ENCODE data around the gene GRHPR.

DNA sequence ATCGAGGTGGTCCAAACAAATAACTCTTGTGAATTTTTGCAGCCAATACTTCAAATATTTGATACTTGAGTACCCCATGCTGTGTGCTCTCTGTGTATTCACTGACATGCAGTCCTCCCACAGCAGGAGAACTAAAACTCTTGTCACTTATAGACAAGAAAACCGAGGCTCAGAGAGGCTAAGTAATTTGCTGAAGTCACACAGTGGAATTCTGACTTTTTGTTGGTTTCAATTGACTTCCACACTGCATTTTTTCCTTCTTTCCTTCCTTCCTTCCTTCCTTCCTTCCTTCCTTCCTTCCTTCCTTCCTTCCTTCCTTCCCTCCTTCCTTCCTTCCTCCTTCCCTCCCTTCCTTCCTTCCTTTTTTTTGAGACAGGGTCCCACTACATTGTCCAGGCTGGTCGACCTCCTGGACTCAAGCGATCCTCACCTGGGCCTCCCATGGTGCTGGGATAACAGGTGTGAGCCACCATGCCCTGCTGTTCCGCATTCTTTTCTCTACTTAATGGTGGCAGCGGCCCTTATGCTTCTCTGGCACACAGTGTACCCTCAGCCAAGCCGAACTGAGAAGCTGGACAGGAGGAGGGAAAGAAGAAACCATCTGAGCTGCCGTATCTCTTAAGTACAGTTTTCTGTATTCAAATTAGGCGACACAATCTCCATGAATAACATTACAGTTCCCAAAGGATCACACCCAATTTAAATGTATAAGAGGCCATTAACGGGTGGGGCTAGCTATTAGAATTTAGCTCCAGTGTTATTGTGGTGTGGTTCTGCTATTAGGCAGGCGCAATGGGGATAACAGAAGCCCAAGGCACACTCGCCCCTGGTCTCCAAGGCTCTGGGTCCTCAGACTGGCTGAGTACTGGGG, 38.4 kb upstream of the GRHPR start:
- TF ChIP-seq ZNF610 (tag by site-specific recombination; IDR thresholded peaks at IDR 0.05; ENCODE audit: borderline replicate concordance) (no peak), OSR2 (tag by site-specific recombination; IDR thresholded peaks at IDR 0.05) (no peak), KLF1 (tag by site-specific recombination; IDR thresholded peaks at IDR 0.05) (no peak)
- TF ChIP-seq, protein P1, sequence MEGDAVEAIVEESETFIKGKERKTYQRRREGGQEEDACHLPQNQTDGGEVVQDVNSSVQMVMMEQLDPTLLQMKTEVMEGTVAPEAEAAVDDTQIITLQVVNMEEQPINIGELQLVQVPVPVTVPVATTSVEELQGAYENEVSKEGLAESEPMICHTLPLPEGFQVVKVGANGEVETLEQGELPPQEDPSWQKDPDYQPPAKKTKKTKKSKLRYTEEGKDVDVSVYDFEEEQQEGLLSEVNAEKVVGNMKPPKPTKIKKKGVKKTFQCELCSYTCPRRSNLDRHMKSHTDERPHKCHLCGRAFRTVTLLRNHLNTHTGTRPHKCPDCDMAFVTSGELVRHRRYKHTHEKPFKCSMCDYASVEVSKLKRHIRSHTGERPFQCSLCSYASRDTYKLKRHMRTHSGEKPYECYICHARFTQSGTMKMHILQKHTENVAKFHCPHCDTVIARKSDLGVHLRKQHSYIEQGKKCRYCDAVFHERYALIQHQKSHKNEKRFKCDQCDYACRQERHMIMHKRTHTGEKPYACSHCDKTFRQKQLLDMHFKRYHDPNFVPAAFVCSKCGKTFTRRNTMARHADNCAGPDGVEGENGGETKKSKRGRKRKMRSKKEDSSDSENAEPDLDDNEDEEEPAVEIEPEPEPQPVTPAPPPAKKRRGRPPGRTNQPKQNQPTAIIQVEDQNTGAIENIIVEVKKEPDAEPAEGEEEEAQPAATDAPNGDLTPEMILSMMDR (tag by site-specific recombination; IDR thresholded peaks at IDR 0.05) = no peak
- TF ChIP-seq, protein P2, sequence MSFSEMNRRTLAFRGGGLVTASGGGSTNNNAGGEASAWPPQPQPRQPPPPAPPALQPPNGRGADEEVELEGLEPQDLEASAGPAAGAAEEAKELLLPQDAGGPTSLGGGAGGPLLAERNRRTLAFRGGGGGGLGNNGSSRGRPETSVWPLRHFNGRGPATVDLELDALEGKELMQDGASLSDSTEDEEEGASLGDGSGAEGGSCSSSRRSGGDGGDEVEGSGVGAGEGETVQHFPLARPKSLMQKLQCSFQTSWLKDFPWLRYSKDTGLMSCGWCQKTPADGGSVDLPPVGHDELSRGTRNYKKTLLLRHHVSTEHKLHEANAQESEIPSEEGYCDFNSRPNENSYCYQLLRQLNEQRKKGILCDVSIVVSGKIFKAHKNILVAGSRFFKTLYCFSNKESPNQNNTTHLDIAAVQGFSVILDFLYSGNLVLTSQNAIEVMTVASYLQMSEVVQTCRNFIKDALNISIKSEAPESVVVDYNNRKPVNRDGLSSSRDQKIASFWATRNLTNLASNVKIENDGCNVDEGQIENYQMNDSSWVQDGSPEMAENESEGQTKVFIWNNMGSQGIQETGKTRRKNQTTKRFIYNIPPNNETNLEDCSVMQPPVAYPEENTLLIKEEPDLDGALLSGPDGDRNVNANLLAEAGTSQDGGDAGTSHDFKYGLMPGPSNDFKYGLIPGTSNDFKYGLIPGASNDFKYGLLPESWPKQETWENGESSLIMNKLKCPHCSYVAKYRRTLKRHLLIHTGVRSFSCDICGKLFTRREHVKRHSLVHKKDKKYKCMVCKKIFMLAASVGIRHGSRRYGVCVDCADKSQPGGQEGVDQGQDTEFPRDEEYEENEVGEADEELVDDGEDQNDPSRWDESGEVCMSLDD (tag by site-specific recombination; IDR thresholded peaks at IDR 0.05) = no peak
